HCT116 (cell line): ENCODE results near the gene STON1.

ENCODE experiments used
- CBX3 ChIP-seq: IDR thresholded peaks from 2 replicates; pipeline ENCODE4 v1.6.1; 2012; ENCODE audit warnings: low read depth
- CEBPB ChIP-seq: IDR thresholded peaks from 2 replicates; pipeline ENCODE4 v1.6.1; 2012; ENCODE audit warnings: low read depth
- ELF1 ChIP-seq: IDR thresholded peaks from 2 replicates; pipeline ENCODE4 v1.6.1; 2012; ENCODE audit warnings: low read depth, borderline replicate concordance
- EZH2 ChIP-seq: fragments of 200-600 bp; sonication (generic); IDR thresholded peaks from 2 replicates; pipeline ENCODE4 v1.6.1; 2017; ENCODE audit warnings: antibody characterized with exemption, mixed run types
- EZH2phosphoT487 ChIP-seq: fragments of 200-600 bp; IDR thresholded peaks from 2 replicates; pipeline ENCODE4 v1.6.1; 2018; ENCODE audit warnings: antibody characterized with exemption, borderline replicate concordance
- POLR2A ChIP-seq: IDR thresholded peaks from 2 replicates; pipeline ENCODE4 v1.7.0; 2011; ENCODE audit warnings: borderline replicate concordance; ENCODE audit not compliant: insufficient read depth, insufficient read length; ENCODE audit errors: extremely low read depth
- POLR2AphosphoS5 ChIP-seq: IDR thresholded peaks from 2 replicates; pipeline ENCODE4 v1.6.1; 2011; ENCODE audit warnings: mild to moderate bottlenecking, low read depth, low read length, moderate library complexity
- RAD21 ChIP-seq: IDR thresholded peaks from 2 replicates; pipeline ENCODE4 v1.6.1; 2012; ENCODE audit warnings: low read depth, mild to moderate bottlenecking
- SIN3A ChIP-seq: IDR thresholded peaks from 2 replicates; pipeline ENCODE4 v1.6.1; 2012; ENCODE audit warnings: low read depth
- TF ChIP-seq, protein P1 (sequence below), 3 experiments: fragments of 200-600 bp in 1 of 3; sonication (generic) in 1 of 3; IDR thresholded peaks in 2 of 3; conservative IDR thresholded peaks in 1 of 3; 2 replicates each; pipeline ENCODE4 v1.5.1; 2012 to 2017; ENCODE audit warnings: low read depth in 2 of 3, low read length in 2 of 3, antibody characterized with exemption in 1 of 3, borderline replicate concordance in 1 of 3, control low read depth in 1 of 3, mild to moderate bottlenecking in 1 of 3, mixed read lengths in 1 of 3, mixed run types in 1 of 3, moderate library complexity in 1 of 3; ENCODE audit not compliant: insufficient read depth in 1 of 3
- TF ChIP-seq, protein P2 (sequence below): IDR thresholded peaks from 2 replicates; pipeline ENCODE4 v1.6.1; 2012; ENCODE audit warnings: low read depth
- TF ChIP-seq, protein P3 (sequence below): IDR thresholded peaks from 2 replicates; pipeline ENCODE4 v1.6.1; 2012
- TF ChIP-seq, protein P4 (sequence below): IDR thresholded peaks from 2 replicates; pipeline ENCODE4 v1.6.1; 2011; ENCODE audit warnings: mild to moderate bottlenecking, low read length, moderate library complexity; ENCODE audit not compliant: insufficient replicate concordance; ENCODE audit errors: extremely low read depth

DNA sequence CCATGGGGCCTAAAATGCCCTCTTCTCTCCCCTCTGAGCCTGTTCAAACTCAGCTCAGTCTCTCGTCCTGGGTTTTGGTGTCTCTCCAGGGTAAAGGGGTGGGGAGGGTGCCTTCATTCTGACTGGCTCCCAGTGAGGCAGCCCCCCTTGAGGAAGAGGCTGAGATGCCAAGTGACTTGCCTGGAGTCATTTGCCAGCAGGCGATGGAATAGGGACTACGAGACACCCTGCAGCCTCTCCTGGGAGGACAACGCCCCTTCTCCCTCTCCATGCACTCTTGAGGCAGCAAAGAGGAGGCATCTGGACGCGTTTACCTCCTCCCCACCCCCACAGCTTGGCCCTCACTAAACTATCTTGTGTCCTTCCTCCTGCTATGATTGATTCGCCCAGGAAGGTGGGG lies 760 bp upstream of the STON1 start:
- TF ChIP-seq EZH2 (no peak), EZH2phosphoT487 (no peak), POLR2A (no peak), POLR2AphosphoS5 (no peak), CBX3 (no peak), ELF1 (no peak), SIN3A (no peak), RAD21 (no peak), CEBPB (no peak)
- TF ChIP-seq, protein P1, sequence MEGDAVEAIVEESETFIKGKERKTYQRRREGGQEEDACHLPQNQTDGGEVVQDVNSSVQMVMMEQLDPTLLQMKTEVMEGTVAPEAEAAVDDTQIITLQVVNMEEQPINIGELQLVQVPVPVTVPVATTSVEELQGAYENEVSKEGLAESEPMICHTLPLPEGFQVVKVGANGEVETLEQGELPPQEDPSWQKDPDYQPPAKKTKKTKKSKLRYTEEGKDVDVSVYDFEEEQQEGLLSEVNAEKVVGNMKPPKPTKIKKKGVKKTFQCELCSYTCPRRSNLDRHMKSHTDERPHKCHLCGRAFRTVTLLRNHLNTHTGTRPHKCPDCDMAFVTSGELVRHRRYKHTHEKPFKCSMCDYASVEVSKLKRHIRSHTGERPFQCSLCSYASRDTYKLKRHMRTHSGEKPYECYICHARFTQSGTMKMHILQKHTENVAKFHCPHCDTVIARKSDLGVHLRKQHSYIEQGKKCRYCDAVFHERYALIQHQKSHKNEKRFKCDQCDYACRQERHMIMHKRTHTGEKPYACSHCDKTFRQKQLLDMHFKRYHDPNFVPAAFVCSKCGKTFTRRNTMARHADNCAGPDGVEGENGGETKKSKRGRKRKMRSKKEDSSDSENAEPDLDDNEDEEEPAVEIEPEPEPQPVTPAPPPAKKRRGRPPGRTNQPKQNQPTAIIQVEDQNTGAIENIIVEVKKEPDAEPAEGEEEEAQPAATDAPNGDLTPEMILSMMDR (IDR thresholded peaks at IDR 0.05 in 2 of 3, conservative IDR thresholded peaks at IDR 0.05 in 1 of 3; ENCODE audit: borderline replicate concordance in 1 of 3, insufficient read depth in 1 of 3, low read depth in 2 of 3, low read length in 2 of 3), result no peak
- TF ChIP-seq, protein P2, sequence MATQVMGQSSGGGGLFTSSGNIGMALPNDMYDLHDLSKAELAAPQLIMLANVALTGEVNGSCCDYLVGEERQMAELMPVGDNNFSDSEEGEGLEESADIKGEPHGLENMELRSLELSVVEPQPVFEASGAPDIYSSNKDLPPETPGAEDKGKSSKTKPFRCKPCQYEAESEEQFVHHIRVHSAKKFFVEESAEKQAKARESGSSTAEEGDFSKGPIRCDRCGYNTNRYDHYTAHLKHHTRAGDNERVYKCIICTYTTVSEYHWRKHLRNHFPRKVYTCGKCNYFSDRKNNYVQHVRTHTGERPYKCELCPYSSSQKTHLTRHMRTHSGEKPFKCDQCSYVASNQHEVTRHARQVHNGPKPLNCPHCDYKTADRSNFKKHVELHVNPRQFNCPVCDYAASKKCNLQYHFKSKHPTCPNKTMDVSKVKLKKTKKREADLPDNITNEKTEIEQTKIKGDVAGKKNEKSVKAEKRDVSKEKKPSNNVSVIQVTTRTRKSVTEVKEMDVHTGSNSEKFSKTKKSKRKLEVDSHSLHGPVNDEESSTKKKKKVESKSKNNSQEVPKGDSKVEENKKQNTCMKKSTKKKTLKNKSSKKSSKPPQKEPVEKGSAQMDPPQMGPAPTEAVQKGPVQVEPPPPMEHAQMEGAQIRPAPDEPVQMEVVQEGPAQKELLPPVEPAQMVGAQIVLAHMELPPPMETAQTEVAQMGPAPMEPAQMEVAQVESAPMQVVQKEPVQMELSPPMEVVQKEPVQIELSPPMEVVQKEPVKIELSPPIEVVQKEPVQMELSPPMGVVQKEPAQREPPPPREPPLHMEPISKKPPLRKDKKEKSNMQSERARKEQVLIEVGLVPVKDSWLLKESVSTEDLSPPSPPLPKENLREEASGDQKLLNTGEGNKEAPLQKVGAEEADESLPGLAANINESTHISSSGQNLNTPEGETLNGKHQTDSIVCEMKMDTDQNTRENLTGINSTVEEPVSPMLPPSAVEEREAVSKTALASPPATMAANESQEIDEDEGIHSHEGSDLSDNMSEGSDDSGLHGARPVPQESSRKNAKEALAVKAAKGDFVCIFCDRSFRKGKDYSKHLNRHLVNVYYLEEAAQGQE, result no peak
- TF ChIP-seq, protein P3, sequence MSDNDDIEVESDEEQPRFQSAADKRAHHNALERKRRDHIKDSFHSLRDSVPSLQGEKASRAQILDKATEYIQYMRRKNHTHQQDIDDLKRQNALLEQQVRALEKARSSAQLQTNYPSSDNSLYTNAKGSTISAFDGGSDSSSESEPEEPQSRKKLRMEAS, result no peak
- TF ChIP-seq, protein P4, sequence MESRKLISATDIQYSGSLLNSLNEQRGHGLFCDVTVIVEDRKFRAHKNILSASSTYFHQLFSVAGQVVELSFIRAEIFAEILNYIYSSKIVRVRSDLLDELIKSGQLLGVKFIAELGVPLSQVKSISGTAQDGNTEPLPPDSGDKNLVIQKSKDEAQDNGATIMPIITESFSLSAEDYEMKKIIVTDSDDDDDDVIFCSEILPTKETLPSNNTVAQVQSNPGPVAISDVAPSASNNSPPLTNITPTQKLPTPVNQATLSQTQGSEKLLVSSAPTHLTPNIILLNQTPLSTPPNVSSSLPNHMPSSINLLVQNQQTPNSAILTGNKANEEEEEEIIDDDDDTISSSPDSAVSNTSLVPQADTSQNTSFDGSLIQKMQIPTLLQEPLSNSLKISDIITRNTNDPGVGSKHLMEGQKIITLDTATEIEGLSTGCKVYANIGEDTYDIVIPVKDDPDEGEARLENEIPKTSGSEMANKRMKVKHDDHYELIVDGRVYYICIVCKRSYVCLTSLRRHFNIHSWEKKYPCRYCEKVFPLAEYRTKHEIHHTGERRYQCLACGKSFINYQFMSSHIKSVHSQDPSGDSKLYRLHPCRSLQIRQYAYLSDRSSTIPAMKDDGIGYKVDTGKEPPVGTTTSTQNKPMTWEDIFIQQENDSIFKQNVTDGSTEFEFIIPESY, result no peak
